GM18508 (cell line): ENCODE measurements around the gene GMPR2.

Experiments used
- ATAC-seq: cut with Tn5 transposase; IDR thresholded peaks from one replicate; pipeline ENCODE4 v1.9.1; 2021; ENCODE audit warnings: moderate number of reproducible peaks; ENCODE audit not compliant: insufficient read depth, unreplicated experiment

The GMPR2 gene

DNA sequence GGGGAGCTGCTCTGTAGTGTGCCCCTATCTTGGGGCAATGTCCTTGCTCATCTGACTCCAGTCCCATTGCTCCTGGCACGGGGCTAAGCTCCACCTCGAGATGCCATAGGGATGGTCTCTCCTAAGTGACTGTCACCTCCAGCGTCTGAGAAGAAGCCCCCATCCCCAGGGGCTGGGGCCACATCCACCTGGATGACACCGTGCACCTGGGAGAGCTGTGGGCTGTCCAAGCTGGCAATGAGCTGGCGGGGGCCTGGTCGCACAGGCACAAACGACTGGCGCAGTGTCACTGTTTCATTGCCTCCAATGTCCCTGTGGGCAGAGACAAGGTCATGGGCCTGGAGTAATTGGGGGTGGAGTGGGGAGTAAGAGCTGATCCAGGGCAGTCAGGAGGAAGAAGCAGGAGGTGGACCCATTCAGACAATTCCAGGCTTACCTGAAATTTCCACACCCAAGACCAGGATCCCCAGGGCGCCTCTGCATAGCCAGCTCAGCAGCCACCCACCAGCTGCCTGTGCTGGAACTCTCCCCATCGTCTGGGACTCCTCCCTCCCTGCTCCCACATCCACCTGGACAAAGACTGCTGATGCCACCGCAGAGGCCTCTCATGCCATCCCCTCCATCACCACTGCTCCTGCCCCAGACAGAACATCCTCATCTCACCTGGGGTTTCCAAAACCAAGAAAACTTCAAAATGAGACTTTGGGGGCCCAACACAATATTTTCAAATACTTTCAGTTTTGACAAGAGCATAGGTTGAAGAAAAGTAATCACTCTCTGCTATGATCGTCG, 16.7 kb downstream of the GMPR2 start:
- no peak for ATAC-seq

GRCh38 chr14:24250354-24250753, 17.6 kb downstream of the GMPR2 start:
- no peak for ATAC-seq

DNA sequence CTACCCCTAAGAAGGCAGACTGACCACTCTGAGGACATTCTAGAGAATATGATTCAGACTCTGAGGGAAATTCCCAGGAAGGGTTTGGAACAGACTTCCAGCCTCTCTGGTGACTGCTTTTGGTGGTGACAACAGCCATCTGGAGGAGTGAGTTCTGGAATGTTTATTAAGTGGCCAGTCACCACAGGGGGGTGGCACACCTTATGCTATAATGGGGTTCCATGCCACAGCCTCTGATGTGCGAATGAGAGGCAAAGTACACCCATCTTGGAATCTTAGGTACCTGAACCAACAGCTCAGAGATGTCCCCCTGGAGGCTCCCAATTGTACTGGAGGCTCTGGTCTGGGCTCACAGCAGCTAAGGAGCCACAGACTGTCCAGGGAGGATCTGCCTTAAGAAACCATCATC, 19.2 kb downstream of the GMPR2 start:
- ATAC-seq, result no peak

DNA sequence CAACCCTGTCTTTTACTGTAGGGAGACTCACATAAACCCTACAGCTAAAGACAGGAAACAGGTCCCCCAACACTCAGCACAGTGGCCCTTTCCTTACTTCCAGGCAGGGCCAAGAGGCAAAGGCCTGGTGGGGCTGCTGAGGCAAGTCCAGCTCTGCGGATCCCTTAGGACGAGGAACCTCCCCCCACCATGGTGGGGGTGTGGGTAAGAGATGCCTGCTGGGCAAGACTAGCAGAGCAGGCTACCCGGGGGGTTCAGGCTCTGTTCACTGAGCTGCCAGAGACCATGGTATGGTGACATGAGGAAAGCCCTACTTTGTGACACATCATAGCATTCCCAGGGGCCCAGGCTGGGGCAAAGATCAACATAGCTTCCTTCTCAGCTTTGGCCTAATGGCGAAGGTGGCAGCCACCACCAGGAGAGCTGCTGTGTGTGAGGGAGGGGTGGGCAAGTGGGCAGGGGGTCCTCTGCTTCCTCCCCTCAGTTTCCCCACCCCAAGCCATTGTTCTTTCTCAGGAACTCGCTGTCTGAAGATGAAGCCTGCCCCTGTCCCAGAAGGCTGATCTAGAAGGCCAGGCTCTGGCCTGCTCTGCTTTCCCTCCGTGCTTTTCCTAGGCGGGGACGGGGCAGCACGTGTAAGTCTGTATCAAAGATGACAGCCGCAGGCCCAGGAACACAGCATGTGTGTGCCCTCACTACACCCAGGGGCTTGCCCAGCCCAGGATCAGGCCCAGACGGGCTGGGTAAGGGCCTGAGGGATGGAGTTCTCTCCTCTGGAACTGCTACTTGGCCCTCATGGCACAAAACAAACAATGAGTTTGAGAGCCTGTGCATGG, 19.8 kb downstream of the GMPR2 start:
- ATAC-seq, result no peak

DNA sequence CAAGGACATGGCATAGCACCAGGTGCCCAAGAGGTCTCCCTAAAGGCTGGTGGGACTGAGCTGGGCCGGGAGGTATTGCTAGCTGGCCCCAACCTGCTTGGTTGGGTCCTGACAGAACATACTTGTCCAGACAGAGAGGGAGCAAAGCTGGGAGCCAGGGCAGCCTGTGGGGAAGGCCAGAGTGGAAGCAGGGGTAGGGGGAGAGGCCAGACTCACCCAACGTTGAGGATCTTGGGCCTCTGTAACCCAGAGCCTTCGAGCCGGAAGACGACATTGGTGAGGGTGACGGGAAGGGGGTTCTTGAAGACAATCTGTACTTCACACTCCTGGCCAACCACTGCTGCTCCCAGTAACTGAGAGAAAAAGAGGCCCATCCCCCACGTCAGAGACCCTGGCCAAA, 21.2 kb downstream of the GMPR2 start:
- no peak for ATAC-seq

DNA sequence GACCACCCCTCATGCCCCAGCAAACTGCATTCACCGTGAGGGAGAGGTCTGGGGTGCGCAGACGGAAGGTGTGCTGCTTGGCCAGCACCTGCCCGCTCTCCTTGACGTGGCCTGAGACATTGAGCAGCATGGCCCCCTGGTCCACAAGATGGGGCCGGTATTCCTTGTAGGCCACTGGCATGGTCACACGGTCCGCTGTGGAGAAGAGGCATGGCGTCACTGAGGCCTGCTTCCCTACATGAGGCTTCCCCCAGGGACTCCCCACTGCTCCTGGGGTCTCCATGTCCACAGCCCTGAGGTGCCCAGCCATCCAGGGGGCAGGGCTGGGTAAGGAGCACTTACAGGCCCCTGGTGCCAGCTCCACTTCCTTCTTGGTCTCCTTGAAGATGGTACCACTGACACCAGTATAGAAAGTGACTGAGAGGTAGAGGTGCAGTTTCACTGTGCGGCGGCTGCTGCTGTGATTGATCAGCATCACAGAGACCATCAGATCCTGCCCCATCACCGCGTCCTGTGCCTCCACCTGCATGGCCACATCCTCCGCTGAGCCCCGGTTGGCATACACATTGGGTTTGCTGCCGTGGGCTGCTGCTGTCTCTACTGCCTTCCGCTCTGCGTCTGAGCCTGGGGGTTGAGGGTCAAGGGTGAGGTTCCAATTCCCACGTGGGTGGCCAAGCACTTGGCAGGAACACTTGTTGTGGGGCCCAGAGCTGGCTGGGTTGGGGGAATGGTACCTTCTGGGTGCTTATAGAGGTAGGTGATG, 22.1 kb downstream of the GMPR2 start:
- no peak for ATAC-seq

DNA sequence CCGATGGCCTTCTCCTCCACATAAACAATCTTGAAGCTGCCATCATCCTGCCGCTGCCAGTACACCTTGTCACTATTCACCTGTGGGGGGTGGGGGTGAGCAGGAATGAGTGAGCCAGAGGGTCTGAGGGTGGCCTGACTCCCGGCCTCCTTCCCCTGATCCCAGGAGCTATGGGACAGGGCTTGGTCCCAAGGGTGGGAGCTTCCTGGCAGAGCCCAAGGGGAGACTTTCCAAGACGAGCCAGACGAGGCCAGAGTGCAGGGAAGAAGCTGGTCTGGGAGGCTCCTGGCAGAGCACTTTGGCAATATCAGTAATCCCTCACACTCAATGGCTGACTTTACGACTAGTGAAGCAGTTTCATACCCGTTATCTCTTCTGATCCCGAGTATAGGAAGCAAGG, 22.7 kb downstream of the GMPR2 start:
- ATAC-seq, result no peak

GRCh38 chr14:24255931-24256711, 23.4 kb downstream of the GMPR2 start:
- ATAC-seq, result no peak

DNA sequence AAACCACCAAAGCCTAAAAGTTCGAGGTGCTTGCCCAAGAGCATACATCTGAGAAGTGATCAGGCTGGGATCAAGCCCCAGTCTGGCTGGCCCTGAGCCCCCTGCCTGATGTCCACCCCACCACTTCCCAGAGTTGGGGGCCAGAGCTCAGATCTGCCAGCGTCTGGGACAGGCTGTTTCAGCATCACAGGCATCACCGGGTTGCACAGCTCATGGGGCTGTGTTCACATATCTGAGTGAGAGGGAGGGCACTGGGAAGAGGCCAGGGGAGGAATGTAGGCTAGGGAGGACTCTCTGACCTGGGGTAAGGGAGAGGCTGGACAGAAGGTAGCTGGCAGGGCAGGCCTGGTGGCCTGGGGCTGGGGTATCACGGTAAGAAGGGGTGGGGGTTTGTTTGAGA, 24.2 kb downstream of the GMPR2 start:
- ATAC-seq, result no peak

GRCh38 chr14:24258119-24258518, 25.4 kb downstream of the GMPR2 start:
- no peak for ATAC-seq

DNA sequence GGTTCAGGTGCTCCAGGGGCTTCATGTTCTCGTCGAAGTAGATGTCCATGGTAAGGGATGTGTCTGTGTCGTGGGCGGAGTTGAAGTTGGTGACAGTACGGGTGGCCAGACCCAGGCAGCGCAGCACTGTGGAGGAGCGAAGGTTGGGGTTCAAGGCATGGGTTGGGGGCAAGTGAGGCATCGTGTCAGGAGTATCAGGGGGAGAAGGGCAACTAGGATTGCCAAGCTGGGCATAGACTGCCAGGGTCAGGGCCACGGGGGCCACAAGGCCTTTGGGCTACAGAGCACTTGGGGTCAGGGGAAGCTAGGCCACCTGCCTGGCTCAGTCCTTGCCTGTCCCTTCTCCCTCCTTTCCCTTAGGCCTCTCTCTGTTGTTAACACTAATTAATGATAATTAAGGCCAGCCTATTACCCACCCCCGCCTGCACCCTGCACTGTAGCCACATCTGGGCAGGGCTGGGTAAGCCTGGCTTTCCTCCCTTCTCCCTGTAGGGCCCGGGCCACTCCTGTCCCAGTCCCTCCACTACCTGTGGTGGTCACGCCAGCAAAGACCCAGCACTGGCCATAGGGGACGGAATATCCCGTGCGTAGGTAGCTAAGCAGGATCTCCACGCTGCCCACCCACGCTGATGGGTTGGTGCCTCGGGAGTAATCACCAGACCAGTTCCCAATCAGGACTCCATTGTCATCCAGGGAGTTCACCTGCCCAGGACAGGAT, 26.0 kb downstream of the GMPR2 start:
- no peak for ATAC-seq

GRCh38 chr14:24259282-24260025, 26.7 kb downstream of the GMPR2 start:
- ATAC-seq, result no peak

GRCh38 chr14:24260026-24260779, 27.5 kb downstream of the GMPR2 start:
- ATAC-seq, result no peak

GRCh38 chr14:24260780-24261157, 28.0 kb downstream of the GMPR2 start:
- ATAC-seq, result no peak

- ATAC-seq, result no peak
These were observed 28.7 kb downstream of the GMPR2 start for GRCh38 chr14:24261256-24261968.

GRCh38 chr14:24261969-24262327, 29.2 kb downstream of the GMPR2 start:
- no peak for ATAC-seq

- ATAC-seq, result no peak
These were observed 30.3 kb downstream of the GMPR2 start, which contains the start of gene TGM1 for GRCh38 chr14:24262821-24263733. Gene TGM1, minus strand, starts transcription at chr14:24263177. Its CDS starts 825 bp downstream, at chr14:24262352.
